Panc1 (cell line): ENCODE results near the gene SLC6A20.

Source experiments
- POLR2AphosphoS5 ChIP-seq: IDR thresholded peaks from 2 replicates; pipeline ENCODE4 v1.6.1; 2012; ENCODE audit warnings: mild to moderate bottlenecking, low read depth, low read length, moderate library complexity
- TF ChIP-seq, protein P1 (sequence below): fragments of 450-650 bp; IDR thresholded peaks from 2 replicates; pipeline ENCODE4 v1.5.1; 2017; ENCODE audit warnings: mild to moderate bottlenecking

DNA sequence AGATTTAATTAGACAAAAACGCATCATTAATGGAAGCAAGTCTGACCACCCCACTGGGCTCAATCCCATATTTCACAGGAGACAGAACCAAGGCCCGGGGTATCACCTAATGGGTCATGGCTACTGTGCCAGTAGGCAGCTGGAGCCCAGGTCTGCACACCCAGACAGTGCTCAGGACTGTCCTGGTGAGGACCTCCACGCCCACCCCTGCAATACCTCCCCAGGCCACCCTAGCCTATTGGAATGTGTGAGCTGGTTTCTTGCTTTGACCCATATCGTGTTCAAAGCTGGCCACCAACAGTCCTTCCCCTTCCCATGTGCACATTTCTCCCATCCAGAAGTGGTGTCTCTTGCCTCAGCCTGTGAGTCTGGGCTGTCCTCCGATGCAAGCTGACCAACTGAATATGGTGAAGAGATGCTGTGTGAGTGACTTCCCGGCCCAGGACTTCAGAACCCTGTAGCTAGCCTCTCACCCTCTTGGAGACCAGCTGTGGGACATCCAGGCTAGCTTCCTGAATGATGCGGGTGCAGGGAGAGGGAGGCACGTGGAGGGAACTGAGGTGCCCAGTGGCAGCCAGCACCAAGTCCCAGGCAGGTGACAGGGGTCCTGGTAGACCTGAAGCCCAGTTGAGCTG lies 19.1 kb downstream of the SLC6A20 start:
- TF ChIP-seq, protein P1, sequence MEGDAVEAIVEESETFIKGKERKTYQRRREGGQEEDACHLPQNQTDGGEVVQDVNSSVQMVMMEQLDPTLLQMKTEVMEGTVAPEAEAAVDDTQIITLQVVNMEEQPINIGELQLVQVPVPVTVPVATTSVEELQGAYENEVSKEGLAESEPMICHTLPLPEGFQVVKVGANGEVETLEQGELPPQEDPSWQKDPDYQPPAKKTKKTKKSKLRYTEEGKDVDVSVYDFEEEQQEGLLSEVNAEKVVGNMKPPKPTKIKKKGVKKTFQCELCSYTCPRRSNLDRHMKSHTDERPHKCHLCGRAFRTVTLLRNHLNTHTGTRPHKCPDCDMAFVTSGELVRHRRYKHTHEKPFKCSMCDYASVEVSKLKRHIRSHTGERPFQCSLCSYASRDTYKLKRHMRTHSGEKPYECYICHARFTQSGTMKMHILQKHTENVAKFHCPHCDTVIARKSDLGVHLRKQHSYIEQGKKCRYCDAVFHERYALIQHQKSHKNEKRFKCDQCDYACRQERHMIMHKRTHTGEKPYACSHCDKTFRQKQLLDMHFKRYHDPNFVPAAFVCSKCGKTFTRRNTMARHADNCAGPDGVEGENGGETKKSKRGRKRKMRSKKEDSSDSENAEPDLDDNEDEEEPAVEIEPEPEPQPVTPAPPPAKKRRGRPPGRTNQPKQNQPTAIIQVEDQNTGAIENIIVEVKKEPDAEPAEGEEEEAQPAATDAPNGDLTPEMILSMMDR: no peak
- no peak for TF ChIP-seq POLR2AphosphoS5
